Measurements from ENCODE around the gene CDH4.

Gene CDH4

DNA sequence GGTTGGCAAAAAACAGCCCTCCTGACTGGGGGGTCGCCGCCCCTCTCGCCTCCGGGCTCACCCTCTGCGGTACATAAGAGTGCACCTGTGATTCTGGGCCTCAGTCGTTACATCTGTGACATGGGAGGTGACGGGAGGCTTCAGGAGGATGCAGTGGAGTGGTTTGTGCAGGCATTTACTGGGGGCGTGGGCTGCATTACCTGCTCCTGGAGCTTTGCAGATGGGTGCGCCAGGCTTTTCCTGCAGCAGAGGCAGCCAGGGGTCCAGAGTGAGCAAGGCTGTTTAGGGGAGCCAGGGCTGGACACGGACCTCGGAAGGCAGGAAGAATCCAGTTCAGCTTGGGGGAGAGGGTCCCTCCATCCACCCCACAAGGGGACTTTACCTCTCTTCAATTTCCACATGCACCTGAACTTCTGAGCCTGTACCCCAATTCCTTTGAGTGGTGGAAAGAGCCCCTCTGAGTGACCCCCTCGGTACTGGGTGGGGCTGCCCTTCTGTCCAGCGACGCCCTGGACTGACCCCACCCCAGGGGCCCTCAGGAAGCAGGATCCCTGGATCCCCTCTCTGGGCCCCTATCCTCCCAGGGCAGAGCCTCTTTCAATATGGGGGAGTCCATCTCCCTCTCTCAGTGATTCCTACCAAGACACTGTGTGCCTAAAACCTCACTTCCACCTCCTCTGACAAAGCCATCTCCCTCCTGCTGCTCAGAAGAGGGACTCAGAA is 679.6 kb downstream of the CDH4 start:
- DNase-seq (ENCODE audit: low read depth): no peak

DNA sequence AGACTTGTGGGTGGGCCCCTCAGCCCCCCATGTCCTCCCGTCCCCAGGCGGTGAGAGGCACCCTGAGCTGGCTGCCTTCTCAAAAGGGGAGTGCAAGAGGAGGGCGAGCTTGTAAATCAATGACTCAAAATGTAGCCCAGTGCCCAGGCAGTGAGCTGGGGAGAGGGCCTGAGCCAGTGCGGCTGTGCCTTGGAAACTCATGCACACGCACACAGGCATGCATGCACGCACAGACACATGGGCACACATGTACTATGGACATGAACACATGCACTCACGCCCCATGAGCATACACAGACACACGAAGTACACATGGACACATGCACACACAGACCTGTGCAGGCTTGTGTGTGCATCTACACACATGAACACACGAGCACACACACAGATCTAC is 680.1 kb downstream of the CDH4 start:
- no peak for DNase-seq (ENCODE audit: low read depth)

DNA sequence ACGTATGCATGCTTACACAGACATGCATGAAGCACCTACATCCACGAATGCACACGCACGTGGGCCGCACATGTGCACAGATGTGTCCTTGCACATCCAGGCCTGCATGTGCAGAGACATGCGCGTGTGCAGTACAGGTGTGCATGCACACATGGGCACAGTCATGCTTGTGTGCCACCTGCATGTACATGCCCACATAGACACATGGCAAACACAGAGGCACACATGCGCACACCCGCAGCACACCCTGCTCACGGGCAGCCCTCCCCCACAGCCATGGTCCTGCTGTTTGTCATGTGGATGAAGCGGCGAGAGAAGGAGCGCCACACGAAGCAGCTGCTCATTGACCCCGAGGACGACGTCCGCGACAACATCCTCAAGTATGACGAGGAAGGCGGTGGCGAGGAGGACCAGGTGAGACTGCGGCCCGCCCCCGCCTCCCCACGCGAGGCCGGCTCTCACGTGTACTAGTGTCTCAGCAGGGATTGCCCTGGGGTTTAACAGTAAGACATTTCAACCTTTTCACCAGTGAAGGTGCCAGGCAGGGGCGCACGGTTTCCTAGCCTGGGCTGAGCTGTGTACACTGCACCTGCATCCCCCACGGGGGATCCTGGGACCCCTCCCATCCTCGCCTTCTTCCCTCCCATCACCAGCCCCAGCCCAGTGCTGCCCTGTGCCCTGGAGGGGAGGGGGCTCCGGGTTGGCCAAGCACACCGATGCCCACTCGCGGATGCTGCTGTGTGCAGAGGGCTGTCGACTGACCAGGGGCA is 680.8 kb downstream of the CDH4 start:
- no peak for DNase-seq (ENCODE audit: low read depth)

DNA sequence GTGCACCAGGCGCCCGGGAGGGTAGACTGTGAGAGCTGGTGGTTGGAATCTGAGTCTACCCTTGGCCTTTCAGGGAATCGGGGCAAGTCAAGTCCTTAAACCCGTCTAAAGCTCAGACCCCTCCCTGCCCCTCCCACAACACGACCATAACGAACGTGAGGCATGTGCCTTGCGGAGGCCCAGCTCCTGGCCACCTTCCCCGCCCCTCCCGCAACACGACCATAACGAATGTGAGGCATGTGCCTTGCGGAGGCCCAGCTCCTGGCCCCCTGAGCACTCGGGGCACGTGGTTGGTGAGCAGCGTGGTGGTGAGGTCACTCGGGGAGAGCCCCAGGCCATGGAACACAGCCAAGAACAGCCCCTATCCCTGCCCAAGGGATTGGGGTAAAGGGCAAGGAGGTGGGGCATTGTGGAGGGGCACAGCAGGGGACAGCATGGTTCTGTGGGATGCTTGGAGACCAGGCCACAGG is 681.5 kb downstream of the CDH4 start:
- DNase-seq (ENCODE audit: low read depth): no peak

DNA sequence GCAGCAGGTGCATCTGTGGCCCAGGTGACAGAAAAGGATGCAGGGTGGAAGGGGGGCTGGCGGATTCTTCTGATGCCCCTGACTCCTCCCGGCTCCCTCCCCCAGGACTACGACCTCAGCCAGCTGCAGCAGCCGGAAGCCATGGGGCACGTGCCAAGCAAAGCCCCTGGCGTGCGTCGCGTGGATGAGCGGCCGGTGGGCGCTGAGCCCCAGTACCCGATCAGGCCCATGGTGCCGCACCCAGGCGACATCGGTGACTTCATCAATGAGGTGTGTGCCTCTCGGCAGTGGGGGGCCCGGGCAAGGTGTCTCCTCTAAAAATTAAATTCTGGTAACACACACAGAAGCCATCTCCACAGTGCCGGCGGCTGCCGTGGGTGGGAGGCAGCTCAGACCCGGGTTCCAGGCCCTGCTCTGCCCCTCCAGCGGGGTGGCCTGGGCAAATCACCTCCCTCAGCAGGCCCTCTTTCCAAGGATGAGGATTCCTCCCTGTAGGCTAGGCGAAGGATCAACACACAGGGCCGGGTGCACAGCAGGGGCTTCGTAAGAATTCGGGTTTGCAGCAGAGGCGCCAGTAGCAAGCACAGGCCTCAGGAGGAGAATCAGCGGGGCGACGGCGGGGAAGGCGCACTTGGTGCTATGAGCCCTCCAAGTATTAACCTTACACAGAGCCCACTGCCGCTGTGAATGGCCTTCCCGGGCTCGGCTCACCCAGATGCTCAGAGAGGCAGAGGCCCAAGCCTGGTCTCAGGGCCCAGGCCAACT is 682.1 kb downstream of the CDH4 start:
- DNase-seq (ENCODE audit: low read depth): no peak

DNA sequence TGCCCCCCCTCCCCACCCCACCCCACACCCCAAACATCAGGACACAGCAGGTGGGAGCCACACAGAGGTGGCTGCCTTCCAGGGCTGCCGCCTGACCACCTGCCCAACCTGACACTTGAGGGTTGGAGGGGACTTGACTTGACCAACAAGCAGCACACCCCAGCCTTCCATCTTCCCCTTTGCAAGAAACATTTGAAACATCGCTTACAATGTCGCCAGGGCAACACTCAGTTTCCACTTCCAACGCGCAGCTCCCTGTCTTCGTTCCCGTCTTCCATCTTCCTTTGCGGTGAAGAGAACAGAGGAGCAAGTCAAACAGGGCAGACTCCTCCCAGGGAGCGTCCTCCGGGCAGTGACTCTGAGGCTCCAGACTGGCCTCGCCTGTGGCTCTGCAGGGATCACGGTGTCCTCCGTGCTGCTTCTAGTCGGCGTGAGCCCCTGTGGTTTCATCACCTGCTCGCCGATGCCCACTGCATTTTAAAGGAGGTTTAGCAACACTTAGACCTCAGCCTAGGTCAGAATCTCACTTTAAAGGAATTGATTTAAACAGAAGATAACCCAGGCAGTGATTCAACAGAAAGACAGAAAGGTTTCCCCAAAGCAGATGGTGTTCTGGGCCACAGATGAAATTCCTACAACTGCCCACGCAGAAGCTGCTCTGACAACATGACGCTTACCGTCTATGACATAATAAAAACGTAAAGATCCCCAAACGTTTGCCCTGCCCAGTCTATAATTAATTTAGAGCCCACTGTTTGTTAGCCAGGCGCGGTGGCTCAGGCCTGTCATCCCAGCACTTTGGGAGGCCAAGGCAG is 682.9 kb downstream of the CDH4 start:
- DNase-seq (ENCODE audit: low read depth): no peak

DNA sequence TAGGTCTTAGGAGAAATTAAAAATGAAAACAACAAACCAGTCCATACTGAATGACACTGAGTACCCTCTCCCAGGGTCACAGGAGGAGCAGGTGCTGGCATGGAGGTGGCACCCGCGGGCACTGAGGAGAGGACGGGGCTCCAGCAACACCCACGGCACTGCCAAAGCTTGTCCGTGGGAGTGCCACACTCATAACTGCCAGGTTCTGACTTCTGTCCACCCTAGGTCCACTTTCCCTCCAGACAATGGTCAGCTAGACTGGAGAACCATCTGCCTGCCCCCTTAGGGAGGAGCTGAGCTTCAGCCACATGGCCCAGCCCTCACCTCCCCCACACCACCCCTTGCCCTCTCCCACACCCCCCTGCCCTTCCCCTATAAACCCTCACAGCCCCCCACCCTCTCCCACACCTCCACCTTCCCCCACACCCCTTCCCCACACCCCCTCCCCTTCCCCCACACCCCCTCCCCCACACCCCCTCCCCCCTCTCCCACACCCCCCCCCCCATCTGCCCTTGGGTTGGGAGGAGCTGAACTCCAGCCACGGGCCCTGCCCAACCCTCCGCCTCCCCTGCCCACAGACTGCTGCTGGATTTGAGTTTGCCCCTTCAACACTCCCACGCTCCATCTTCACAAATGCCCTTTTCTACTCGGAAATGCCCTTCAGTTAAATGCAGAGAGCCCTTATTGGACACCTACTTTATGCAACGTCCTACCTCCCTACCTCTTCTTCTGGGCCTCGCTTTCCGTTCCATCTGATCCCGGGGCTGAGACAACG is 684.1 kb downstream of the CDH4 start:
- no peak for DNase-seq (ENCODE audit: low read depth)

DNA sequence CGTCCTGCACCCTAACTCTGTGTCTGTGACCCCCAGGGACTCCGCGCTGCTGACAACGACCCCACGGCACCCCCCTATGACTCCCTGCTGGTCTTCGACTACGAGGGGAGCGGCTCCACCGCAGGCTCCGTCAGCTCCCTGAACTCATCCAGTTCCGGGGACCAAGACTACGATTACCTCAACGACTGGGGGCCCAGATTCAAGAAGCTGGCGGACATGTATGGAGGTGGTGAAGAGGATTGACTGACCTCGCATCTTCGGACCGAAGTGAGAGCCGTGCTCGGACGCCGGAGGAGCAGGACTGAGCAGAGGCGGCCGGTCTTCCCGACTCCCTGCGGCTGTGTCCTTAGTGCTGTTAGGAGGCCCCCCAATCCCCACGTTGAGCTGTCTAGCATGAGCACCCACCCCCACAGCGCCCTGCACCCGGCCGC is 684.7 kb downstream of the CDH4 start:
- no peak for DNase-seq (ENCODE audit: low read depth)

DNA sequence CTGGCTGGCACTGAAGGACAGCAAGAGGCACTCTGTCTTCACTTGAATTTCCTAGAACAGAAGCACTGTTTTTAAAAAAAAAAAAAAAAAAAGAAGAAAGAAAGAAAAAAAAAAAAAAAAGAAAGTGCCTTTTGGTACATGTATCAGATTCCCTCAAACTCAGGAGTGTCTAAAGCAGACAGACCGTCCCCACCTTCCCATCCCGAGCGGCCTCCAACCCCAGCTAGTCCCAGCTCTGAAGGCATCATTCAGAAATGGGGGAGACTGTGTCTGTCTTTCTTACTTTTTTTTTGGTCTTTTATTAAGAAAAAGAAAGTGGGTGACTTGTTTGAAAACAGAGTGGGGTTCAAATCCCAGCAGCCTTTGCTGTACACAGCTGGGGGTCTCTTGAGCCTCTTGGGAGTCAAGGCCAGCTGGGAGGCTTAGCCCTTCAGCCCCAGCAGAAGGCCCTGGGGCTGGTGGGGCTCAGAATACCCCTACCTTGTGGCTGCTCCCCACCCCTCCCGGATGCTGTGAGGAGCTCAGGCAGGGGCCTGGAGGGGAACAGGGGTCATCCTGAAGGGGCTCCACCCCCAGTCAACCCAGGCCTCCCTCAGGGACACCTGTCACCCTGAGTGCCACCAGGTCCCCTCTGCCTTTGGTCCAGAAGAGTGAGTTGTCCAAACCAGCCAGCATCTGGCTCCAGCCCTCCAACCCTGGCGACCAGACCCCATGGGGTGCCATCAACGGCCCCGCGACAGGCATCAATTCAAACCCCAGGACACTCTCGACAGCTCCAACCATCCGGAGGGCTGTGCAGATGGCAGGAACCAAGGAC is 685.3 kb downstream of the CDH4 start:
- DNase-seq (ENCODE audit: low read depth): no peak

DNA sequence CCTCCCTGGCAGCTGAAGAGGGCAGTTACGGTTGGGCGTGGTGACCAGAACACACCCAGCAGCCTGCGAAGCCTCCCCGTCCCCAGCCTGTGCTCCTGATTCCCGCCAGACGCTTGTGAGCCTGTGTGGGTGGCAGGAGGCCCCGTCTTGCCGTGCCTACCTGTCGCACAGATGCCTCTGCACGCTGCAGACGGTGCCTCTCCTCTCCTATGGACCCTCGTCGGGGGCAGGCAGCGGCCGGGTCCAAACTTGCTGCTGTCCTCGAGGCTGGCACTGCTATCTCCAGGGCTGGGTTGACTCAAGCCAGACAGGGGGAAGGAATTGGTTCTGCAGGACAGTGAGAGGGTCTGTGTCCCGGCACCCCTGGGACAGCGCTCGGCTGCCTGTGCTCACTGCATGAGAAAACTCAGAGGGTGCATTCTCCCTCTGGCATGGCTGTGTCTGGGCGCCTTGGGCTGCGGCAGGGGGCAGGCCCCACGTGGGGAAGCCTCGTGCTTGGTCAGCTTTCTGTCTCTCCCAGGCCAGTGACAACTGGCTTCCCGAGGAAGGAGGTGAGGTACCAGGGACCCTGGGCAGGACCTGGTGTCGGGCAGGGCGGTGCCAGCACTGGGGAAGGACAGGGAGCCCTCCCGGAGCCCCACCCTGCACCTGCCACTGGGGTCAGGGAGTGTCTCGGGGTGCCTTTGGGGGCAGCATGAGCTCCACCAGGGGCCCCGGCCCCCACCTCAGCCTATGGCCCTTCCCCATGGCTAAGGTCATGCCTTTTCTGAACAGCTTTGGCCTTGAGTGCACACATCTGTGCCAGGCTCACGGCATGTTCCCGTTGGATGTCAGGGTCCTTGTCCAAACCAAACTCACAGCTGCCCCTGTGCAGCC is 686.1 kb downstream of the CDH4 start:
- DNase-seq (ENCODE audit: low read depth): no peak

DNA sequence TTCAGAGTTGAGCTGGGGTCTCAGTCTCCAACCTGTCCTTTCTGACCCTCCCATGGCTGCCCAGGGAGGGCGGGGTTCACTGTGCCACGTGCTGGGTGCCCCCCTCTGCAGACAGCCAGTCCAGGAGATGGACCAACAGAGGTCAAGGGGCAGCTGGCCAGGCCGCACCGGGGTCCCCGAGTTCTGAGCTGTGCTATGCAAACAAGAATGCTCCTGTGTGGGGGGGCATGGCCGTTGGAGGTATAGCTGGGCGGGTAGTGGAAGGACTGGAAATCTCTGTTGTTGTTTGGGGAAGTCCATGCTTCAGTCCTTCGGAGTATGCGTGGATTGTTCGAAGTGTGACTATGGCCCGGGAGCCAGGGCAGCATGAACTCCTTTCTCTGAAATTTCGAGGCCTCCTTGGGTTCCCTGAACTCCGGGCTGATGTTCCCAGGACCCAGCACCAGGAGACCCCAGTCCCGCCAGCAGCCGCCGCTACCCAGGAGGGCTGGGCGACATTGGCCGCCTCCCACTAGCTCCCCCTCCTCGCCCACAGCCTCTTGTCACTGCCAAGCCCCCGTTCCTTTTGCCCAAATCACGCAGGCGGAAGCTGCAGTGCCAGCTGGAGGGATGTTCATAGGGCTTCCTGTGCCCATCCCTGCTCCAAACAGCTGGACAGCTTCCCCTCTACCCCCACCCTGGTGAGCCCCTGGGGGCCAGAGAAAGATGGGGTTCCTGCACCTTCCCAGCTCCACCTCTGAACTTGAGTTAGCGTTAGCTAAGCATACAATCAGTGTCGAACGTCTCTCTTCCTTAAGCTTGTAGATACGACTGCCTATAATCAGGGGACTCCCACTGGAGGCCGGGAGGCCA is 687.0 kb downstream of the CDH4 start:
- DNase-seq (ENCODE audit: low read depth): no peak

DNA sequence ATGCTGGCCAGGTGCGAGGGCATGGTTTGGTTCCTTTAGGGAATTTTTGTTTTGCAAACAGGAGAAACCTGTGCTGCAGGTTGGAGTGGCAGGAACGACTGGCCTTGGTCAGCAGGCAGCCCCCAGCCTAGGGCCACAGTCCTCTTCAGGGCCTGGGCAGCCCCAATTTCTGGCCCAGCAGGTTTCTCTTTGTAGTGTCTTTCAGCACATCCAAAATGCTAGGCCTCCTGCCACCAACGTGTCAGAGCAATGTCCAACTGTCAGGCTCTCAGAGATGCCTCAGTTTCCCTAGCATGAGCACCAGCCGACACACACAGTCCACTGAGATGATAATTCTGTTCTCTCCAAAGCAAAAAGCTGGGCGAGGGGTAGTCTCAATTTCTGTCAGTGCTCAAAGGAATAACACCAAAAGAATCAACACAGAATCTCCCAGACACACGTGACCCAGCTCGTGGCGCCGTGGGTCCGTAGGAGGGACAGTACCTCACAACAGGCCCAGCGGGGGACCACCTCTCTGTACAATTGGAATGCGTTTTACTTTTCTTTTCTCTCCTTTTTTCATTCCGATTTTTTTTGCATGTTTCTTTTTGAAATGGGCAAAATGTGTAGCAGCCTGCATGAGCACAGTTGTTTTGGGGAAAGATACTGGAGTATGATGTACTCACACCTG is 687.8 kb downstream of the CDH4 start:
- no peak for DNase-seq (ENCODE audit: low read depth)

DNA sequence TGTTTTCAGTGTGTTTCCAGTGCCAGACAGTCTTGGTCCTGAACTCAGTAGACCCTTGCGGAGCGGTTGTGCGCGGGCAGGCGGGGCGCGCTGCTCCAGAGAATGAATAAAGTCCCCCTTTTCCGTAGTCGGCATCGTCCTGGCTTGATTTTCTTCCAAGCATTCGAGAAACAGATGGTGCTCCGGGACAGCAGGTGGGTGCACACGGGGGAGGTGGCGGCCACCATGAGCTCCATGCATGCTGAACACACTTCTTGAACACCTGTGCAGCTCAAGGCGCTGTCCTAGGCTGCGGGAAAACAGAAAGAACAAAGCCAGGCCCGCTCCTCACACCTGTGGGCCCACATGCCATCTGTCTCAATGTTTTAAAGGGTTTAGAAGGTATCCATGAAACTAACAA is 688.4 kb downstream of the CDH4 start:
- DNase-seq (ENCODE audit: low read depth): no peak

DNA sequence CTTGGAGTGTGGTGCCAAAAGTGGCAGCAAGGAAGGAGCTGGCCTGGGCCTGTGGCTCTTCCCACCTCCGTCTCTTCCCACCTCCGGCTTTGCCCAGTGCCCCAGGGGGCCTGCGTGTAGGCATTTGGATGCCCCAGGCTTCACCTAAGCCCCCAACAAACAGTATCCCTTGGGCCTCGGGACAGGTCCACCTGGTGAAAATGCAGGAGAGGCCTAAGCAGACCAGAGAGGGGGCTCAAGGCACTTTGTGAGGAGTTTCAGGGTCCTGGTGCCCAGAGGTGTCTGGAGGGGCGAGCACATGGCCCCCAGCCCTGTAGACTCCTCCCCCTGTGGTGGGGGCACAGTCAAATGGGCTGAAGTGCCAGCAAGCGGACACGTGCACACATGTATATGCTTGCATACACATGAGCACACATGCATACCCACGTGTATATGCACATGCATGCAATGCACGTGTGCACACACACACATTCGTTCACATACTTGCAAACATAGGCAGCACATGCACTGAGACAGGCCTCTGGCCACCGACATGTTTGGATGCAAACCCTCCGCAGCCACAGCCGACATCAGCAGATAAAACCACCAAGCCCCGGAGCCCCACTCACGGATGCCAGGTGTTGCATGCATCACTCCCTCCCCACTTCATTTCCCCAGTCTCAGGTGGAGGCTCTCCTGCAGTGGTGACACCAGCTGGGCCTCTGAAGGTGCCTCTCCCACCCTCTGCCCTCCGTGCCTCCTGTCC is 689.1 kb downstream of the CDH4 start:
- DNase-seq (ENCODE audit: low read depth): no peak

DNA sequence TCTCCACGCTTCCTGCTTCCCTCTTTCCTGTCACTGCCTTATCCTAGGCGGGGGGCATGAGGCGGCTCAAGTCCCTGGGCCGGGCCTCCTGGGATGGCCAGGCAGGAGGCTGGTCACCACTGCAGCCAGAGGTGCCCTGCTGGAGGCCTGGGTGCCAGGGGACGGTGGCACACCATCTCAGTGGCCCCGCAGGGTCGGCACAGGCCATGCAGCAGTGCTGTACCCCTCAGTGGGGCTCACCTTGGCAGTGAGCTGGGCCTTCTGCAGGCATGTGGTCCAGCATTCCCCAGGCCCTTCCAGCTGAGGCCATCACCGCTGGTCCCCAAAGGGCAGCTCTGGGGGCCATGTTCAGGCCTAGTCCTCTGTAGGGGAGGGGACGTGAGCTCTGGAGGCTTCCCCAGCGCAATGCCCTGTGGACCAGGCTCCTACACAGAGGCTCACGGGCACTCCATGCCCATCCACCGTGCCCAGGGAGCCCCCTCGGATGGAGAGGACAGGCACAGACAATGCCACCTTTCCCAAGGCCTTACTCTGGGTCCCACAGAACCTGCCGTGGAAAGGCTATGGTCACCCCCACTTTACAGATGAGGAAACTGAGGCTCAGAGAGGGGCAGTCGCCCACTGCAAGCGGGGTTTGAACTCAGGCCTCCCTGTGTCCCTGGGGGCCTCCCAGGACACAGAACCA is 689.8 kb downstream of the CDH4 start:
- DNase-seq (ENCODE audit: low read depth): no peak

DNA sequence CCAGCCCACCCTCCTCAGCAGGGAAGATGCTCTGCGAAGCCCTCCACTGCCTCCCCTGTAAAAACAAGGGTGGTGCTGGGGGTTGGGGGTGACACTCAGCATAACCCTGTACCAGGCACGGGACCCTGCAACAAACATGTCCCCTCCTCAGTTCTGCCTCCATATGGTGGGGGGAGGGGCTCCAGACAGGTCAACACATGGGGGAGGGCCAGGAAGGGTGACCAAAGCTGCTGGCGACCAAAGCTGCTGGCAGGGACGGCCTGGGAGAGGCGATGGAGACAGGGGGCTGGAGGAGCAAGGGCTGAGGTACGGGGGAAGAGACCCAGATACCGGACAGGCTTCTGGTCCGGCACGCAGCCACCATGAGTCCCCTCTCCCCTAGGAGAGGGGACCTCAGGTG is 690.5 kb downstream of the CDH4 start:
- no peak for DNase-seq (ENCODE audit: low read depth)
